Tibial artery (tissue), 4 donors: ENCODE measurements around the gene PCSK5.

Experiments used
- DNase-seq, 2 donors: peaks; one replicate each; pipeline ENCODE4 v3.0.0-alpha.2; 2019
- H3K27ac ChIP-seq, 2 donors: fragments of 200-600 bp; sonication (generic) in 1 of 2; 1 replicate in 1 of 2; 2 replicates in 1 of 2; pipeline ENCODE4 v1.5.1; 2018 to 2019; ENCODE audit warnings: mild to moderate bottlenecking in 1 of 2
- H3K27me3 ChIP-seq, 2 donors: fragments of 200-600 bp; sonication (generic) in 1 of 2; one replicate each; pipeline versions ENCODE4 v1.5.1 to v1.6.0; 2016 to 2019
- H3K36me3 ChIP-seq, 3 donors: fragments of 200-600 bp; sonication (generic) in 2 of 3; one replicate each; pipeline ENCODE4 v1.5.1; 2016 to 2019; ENCODE audit warnings: mild to moderate bottlenecking in 2 of 3
- H3K4me1 ChIP-seq, 4 donors: fragments of 200-600 bp; sonication (generic) in 2 of 4; 1 replicate in 3 of 4; 2 replicates in 1 of 4; pipeline ENCODE4 v1.5.1; 2016 to 2019
- H3K4me3 ChIP-seq, 2 donors: fragments of 200-600 bp; sonication (generic) in 1 of 2; 1 replicate in 1 of 2; 2 replicates in 1 of 2; pipeline ENCODE4 v1.5.1; 2018 to 2019; ENCODE audit warnings: mild to moderate bottlenecking in 2 of 2
- H3K9me3 ChIP-seq, 3 donors: fragments of 200-600 bp; sonication (generic) in 1 of 3; one replicate each; pipeline ENCODE4 v1.5.1; 2016 to 2019
- CTCF ChIP-seq, 2 experiments: fragments of 200-600 bp in 1 of 2; fragments of 450-650 bp in 1 of 2; IDR thresholded peaks; one replicate each; pipeline ENCODE4 v1.5.1; 2017 to 2019; ENCODE audit warnings: antibody characterized with exemption in 2 of 2, mild to moderate bottlenecking in 1 of 2, moderate library complexity in 1 of 2
- intact Hi-C: fragments of 100-400 bp; cut with DNase I; formaldehyde crosslinking; loops from one replicate; pipeline ENCODE4 v1.15.0; 2023; ENCODE audit warnings: low total_unique reads

The PCSK5 gene

GRCh38 chr9:75953218-75953617, 62.7 kb downstream of the PCSK5 start:
- Histone ChIP-seq H3K4me3 (no peak overlapping the region), H3K27ac (no peak overlapping the region), H3K36me3 (peaks cover 4 to 14% (median 6%) of the 10 kb centered on the region in 3 donors), H3K27me3 (no peaks in the 10 kb centered on the region), H3K4me1 (peaks cover 0 to 25% (median 0%) of the 10 kb centered on the region in 4 donors), H3K9me3 (no peaks in the 10 kb centered on the region)
- no peak for DNase-seq
- no peak for TF ChIP-seq CTCF (IDR thresholded peaks at IDR 0.05)
- intact Hi-C loops: no loop called here

- Histone ChIP-seq H3K9me3 (no peaks in the 10 kb centered on the region), H3K27ac (no peak overlapping the region), H3K4me1 (peaks cover 0 to 25% (median 0%) of the 10 kb centered on the region in 4 donors), H3K36me3 (peaks cover 0 to 9% (median under 1%) of the 10 kb centered on the region in 3 donors), H3K27me3 (no peaks in the 10 kb centered on the region), H3K4me3 (no peak overlapping the region)
- TF ChIP-seq CTCF (IDR thresholded peaks at IDR 0.05): no peak
- intact Hi-C loops: no loop called here
- no peak for DNase-seq
Observed at GRCh38 chr9:75956161-75956560, 65.7 kb downstream of the PCSK5 start.

- H3K36me3 ChIP-seq: peaks cover 0 to 4% (median 0%) of the 10 kb centered on the region in 3 donors
- no peak overlapping the region for H3K4me3 ChIP-seq
Observed at GRCh38 chr9:75957116-75957515, 66.6 kb downstream of the PCSK5 start.

GRCh38 chr9:75958226-75958625, 67.8 kb downstream of the PCSK5 start:
- intact Hi-C loops: no loop called here
- no peak for TF ChIP-seq CTCF (IDR thresholded peaks at IDR 0.05)
- H3K4me3 ChIP-seq: no peak overlapping the region
- H3K27me3 ChIP-seq: no peaks in the 10 kb centered on the region
- H3K4me1 ChIP-seq: peaks cover 0 to 33% (median 3%) of the 10 kb centered on the region in 4 donors
- H3K27ac ChIP-seq: no peak overlapping the region
- no peaks in the 10 kb centered on the region for H3K9me3 ChIP-seq
- DNase-seq: no peak
- no peaks in the 10 kb centered on the region for H3K36me3 ChIP-seq

More at GRCh38 chr9:75957116-75957515, 66.6 kb downstream of the PCSK5 start:
- no peak for DNase-seq
- Histone ChIP-seq H3K27ac (no peak overlapping the region), H3K27me3 (no peaks in the 10 kb centered on the region), H3K9me3 (no peaks in the 10 kb centered on the region), H3K4me1 (peaks cover 0 to 26% (median 2%) of the 10 kb centered on the region in 4 donors)
- intact Hi-C loops: no loop called here
- TF ChIP-seq CTCF (IDR thresholded peaks at IDR 0.05): no peak

- no peak for TF ChIP-seq CTCF (IDR thresholded peaks at IDR 0.05)
- intact Hi-C loops: no loop called here
Observed at GRCh38 chr9:75960551-75960950, 70.1 kb downstream of the PCSK5 start.

More at GRCh38 chr9:75960551-75960950, 70.1 kb downstream of the PCSK5 start:
- no peaks in the 10 kb centered on the region for H3K27me3 ChIP-seq
- no peak for DNase-seq
- H3K36me3 ChIP-seq: no peaks in the 10 kb centered on the region
- H3K4me3 ChIP-seq: no peak overlapping the region
- no peak overlapping the region for H3K27ac ChIP-seq
- no peaks in the 10 kb centered on the region for H3K9me3 ChIP-seq
- peaks cover 0 to 49% (median 9%) of the 10 kb centered on the region in 4 donors for H3K4me1 ChIP-seq
